K562 (cell line): ENCODE results near the gene ANO2. TPM values are rescaled to one million over a fixed set of nuclear protein-coding genes. Genes with fewer than 3 reads are reported as not detected.

Experiments
- ATAC-seq: fragments of 200-7000 bp; cut with Tn5 transposase; 3 replicates; pipeline ENCODE4 v1.9.1; 2020; ENCODE audit warnings: moderate library complexity
- BruUV-seq: library from RNA; stranded (reverse); fragments of 400-500 nt; replicated peaks from 2 replicates; lab custom pipeline; 2021; lab: Mats Ljungman, UMichigan
- CTCF ChIA-PET: fragments of 300-600 bp; formaldehyde crosslinking; extraction: SDS; loops from one replicate; lab custom pipeline; 2021; ENCODE audit warnings: low intra/inter-chr PET ratio; lab: Yijun Ruan, JAX
- POLR2A ChIA-PET: fragments of 300-600, 350-650 bp; sonication (Branson Sonifier 250); formaldehyde crosslinking; extraction: SDS; loops from one replicate; lab custom pipeline; 2021; ENCODE audit warnings: antibody characterized with exemption, inconsistent platforms; lab: Yijun Ruan, JAX
- DNase-seq, 4 experiments: peaks; one replicate each; pipeline versions ENCODE4 v3.0.0 to v3.0.0-alpha.2; 2011 to 2018; ENCODE audit warnings: low spot score in 3 of 4, mixed read lengths in 3 of 4; ENCODE audit errors: extremely low read depth in 1 of 4
- FAIRE-seq: peaks from 2 replicates; lab custom pipeline; 2011; peaks lifted over from hg19 to GRCh38; lab: Jason Lieb, UNC
- H2AFZ ChIP-seq: 2 replicates; pipeline ENCODE4 v1.6.0; 2011; ENCODE audit warnings: low read depth, low read length, control low read depth, inconsistent platforms
- H3K27ac ChIP-seq: fragments of 200-600 bp; 3 replicates; pipeline ENCODE4 v1.8.0; 2011; ENCODE audit warnings: low read depth, mild to moderate bottlenecking, control low read depth, inconsistent platforms, low read length, moderate library complexity, mixed read lengths; ENCODE audit errors: extremely low read depth
- H3K27me3 ChIP-seq, 2 experiments: fragments of 300-600 bp in 1 of 2; 2 replicates in 1 of 2; 3 replicates in 1 of 2; pipeline versions ENCODE4 v1.6.0 to v1.8.0; 2011; ENCODE audit warnings: inconsistent platforms in 2 of 2, low read length in 2 of 2, mild to moderate bottlenecking in 1 of 2, mixed read lengths in 1 of 2, moderate library complexity in 1 of 2; ENCODE audit not compliant: control insufficient read depth in 2 of 2, insufficient read depth in 2 of 2
- H3K36me3 ChIP-seq: fragments of 300-600 bp; 3 replicates; pipeline ENCODE4 v1.8.0; 2011; ENCODE audit warnings: mild to moderate bottlenecking, low read length, inconsistent platforms; ENCODE audit not compliant: control insufficient read depth, insufficient read depth
- H3K4me1 ChIP-seq, 2 experiments: fragments of 200-600 bp in 1 of 2; replicated peaks in 1 of 2; 2 replicates in 1 of 2; 3 replicates in 1 of 2; pipeline versions ENCODE4 v1.5.1 to v1.8.0; 2011; ENCODE audit warnings: inconsistent platforms in 2 of 2, low read length in 2 of 2, mild to moderate bottlenecking in 1 of 2, mixed read lengths in 1 of 2, moderate library complexity in 1 of 2; ENCODE audit not compliant: control insufficient read depth in 2 of 2, insufficient read depth in 2 of 2
- H3K4me2 ChIP-seq: 2 replicates; pipeline ENCODE4 v1.6.1; 2011; ENCODE audit warnings: low read length, control low read depth, inconsistent platforms, mixed read lengths; ENCODE audit not compliant: insufficient read depth
- H3K4me3 ChIP-seq: fragments of 200-600 bp; sonication (generic), shearing (Covaris generic); 2 replicates; pipeline ENCODE4 v1.5.1; 2016; ENCODE audit warnings: control low read depth, inconsistent platforms
- H3K79me2 ChIP-seq: fragments of 200-600 bp; 3 replicates; pipeline ENCODE4 v1.8.0; 2011; ENCODE audit warnings: low read length, inconsistent platforms; ENCODE audit not compliant: control insufficient read depth, insufficient read depth
- H3K9ac ChIP-seq, 2 experiments: 2 replicates each; pipeline versions ENCODE4 v1.6.0 to v1.6.1; 2011; ENCODE audit warnings: low read depth in 2 of 2, low read length in 2 of 2, control low read depth in 1 of 2, inconsistent platforms in 1 of 2, mild to moderate bottlenecking in 1 of 2, mixed read lengths in 1 of 2; ENCODE audit not compliant: insufficient read depth in 1 of 2
- H3K9me1 ChIP-seq: one replicate; pipeline ENCODE4 v1.6.0; 2011; ENCODE audit warnings: inconsistent platforms, mild to moderate bottlenecking, low read length, moderate library complexity; ENCODE audit not compliant: control insufficient read depth, insufficient read depth
- H3K9me3 ChIP-seq: replicated peaks from 2 replicates; pipeline ENCODE4 v1.5.1; 2011; ENCODE audit warnings: low read depth, low read length, inconsistent platforms; ENCODE audit not compliant: control insufficient read depth, insufficient read depth
- H4K20me1 ChIP-seq: replicated peaks from 2 replicates; pipeline ENCODE4 v1.6.1; 2011; ENCODE audit warnings: low read length, inconsistent platforms, mixed read lengths; ENCODE audit not compliant: control insufficient read depth, insufficient read depth
- ARHGAP35 ChIP-seq: fragments of 450-650 bp; IDR thresholded peaks from 2 replicates; pipeline ENCODE4 v1.6.1; 2018; ENCODE audit not compliant: partially characterized antibody
- ARID2 ChIP-seq: fragments of 450-650 bp; IDR thresholded peaks from 2 replicates; pipeline ENCODE4 v1.6.1; 2017; ENCODE audit warnings: antibody characterized with exemption, mild to moderate bottlenecking
- ELF4 ChIP-seq: fragments of 450-650 bp; formaldehyde crosslinking; IDR thresholded peaks from 2 replicates; pipeline ENCODE4 v1.4.0; 2022; ENCODE audit warnings: missing genetic modification characterization
- HDGF ChIP-seq: fragments of 450-650 bp; IDR thresholded peaks from 2 replicates; pipeline ENCODE4 v1.6.1; 2016
- HLTF ChIP-seq: fragments of 450-650 bp; IDR thresholded peaks from 2 replicates; pipeline ENCODE4 v1.6.1; 2016
- MBD2 ChIP-seq: sonication (generic); IDR thresholded peaks from 2 replicates; pipeline ENCODE4 v1.6.1; 2016; ENCODE audit warnings: low read depth, borderline replicate concordance
- PHF20 ChIP-seq: fragments of 450-650 bp; IDR thresholded peaks from 2 replicates; pipeline ENCODE4 v1.6.1; 2018; ENCODE audit not compliant: partially characterized antibody
- RAD21 ChIP-seq, 2 experiments: fragments of 250-450 bp in 1 of 2; fragments of 450-650 bp in 1 of 2; sonication (Bioruptor Pico) in 1 of 2; formaldehyde crosslinking in 1 of 2; IDR thresholded peaks in 1 of 2; conservative IDR thresholded peaks in 1 of 2; 2 replicates each; pipeline versions ENCODE4 v1.4.0 to v1.8.0; 2020 to 2022; ENCODE audit warnings: mild to moderate bottlenecking in 2 of 2, moderate library complexity in 1 of 2
- SAFB2 ChIP-seq: fragments of 200-400 bp; formaldehyde crosslinking; IDR thresholded peaks from 2 replicates; pipeline ENCODE4 v1.6.1; 2018; ENCODE audit warnings: borderline replicate concordance, low read length, low read depth, moderate library complexity; ENCODE audit not compliant: severe bottlenecking
- SMC3 ChIP-seq: conservative IDR thresholded peaks from 2 replicates; pipeline ENCODE4 v1.6.1; 2011; ENCODE audit warnings: low read depth, low read length, improper control_type of control experiment; ENCODE audit not compliant: insufficient read depth
- STAT5A ChIP-seq: IDR thresholded peaks from 2 replicates; pipeline ENCODE4 v1.6.1; 2012; ENCODE audit warnings: low read length, inconsistent platforms, borderline replicate concordance
- WGBS: fragments of 100-300 bp; shearing (Covaris generic); methylation state at CpG from one replicate; pipeline ENCODE4 v1.1.6; 2016; ENCODE audit warnings: low coverage, mixed read lengths; ENCODE audit not compliant: insufficient coverage; ENCODE audit errors: missing lambda C conversion rate; 5-methylcytosine and 5-hydroxymethylcytosine counted together
- in situ Hi-C: fragments of 300-500 bp; cut with MboI; formaldehyde crosslinking; loops from 4 replicates; pipeline ENCODE4 v1.15.0; 2018; ENCODE audit warnings: inconsistent platforms, mixed read lengths
- intact Hi-C: fragments of 100-400 bp; cut with micrococcal nuclease; formaldehyde crosslinking; loops from 2 replicates; pipeline ENCODE4 v1.14.2; 2022
- polyA plus RNA-seq, 8 experiments: library from polyadenylated mRNA; depleted of rRNA in 4 of 8; stranded (reverse) in 5 of 8; unstranded in 3 of 8; fragments of >200 nt; fragmentation: Nextera tagmentation in 2 of 8; fragmentation: Illumina TruSeq in 1 of 8; extraction: Ambion mirVana in 2 of 8; extraction: Trizol in 1 of 8; gene quantifications; 2 replicates each; pipeline versions ENCODE4 v1.2.1 to v1.2.3, GENCODE V29; 2011 to 2014; ENCODE audit warnings: inconsistent platforms in 1 of 8, missing spikeins in 1 of 8
- total RNA-seq, 7 experiments: library from RNA; depleted of rRNA in 6 of 7; stranded (reverse); fragments of >200 nt in 6 of 7; fragmentation: Illumina TruSeq in 2 of 7; extraction: Trizol in 2 of 7; gene quantifications; 2 replicates each; pipeline versions ENCODE4 v1.2.1 to v1.2.3, GENCODE V29; 2011 to 2021; ENCODE audit warnings: low replicate concordance in 1 of 7
- TF ChIP-seq, protein P1 (sequence below): fragments of 450-650 bp; IDR thresholded peaks from 2 replicates; pipeline ENCODE4 v1.6.1; 2016; ENCODE audit warnings: low read depth, mild to moderate bottlenecking, moderate library complexity
- TF ChIP-seq, protein P2 (sequence below): fragments of 450-650 bp; formaldehyde crosslinking; conservative IDR thresholded peaks from 2 replicates; pipeline ENCODE4 v1.4.0; 2022; ENCODE audit warnings: mild to moderate bottlenecking, missing genetic modification characterization

The ANO2 gene
- total and polyA plus RNA-seq, 9 of the 15 experiments (the other 6 are each of a cell fraction or from before 2014, with no cell fraction given), result 0.64 TPM; not detected in 8

DNA sequence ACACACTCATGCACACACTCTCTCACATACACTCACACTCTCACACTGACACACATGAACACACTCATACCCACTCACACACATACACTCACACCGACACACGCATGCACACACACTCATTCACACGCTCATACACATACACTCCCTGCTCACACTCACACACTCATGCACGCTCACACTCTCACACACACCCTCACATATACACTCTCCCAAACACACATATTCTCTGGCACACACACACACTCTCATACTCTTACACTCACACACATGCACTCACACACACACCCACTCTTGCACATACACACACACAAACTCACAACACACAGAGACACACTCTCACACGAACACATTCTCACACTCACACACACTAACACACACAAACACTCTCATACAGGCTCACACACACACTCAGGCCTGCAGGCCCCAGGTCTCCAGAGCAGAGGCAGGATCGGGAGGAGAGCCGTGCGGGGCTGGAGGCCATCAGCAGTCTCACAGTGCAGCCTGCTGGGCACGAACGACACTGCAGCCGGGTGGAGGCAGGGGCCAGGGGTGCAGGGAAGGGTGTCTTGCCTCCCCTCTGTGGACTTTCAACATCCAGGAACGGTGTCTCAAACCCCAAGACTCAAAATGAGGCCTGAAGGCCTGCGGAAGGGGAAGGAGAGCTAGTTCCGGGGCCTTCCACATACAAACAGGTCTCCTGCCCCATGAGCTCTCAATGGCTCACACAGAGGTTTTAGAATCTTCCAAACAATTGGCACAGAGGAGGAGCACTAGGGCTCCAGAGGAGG lies 148.7 kb downstream of the ANO2 start:
- Histone ChIP-seq H3K4me2 (no peak overlapping the region), H3K27me3 (no peaks in the 10 kb centered on the region; a peak in 1 of 5 replicates), H3K4me3 (no peak overlapping the region), H3K9me3 (no peaks in the 10 kb centered on the region), H3K79me2 (no peaks in the 10 kb centered on the region), H3K4me1 (no peaks in the 10 kb centered on the region), H3K9ac (no peak overlapping the region), H3K27ac (no peak overlapping the region), H3K9me1 (no peaks in the 10 kb centered on the region), H4K20me1 (no peaks in the 10 kb centered on the region), H2AFZ (no peak overlapping the region), H3K36me3 (no peaks in the 10 kb centered on the region)
- BruUV-seq, result no TSS peak
- peak; percentile 32 for FAIRE-seq
- WGBS, result 11% methylated on average over 9 of the region's 14 CpGs
- ChIA-PET POLR2A (no interaction called here), CTCF (no interaction called here)
- peak; percentile 86 for ATAC-seq
- intact Hi-C loops, result no loop called here
- in situ Hi-C loops, result loop anchor here (25.0 kb wide), 1 partner anchor 609 kb away; no protein-coding TSS in a partner anchor
- peak; percentile 37 to 51 (median 46) for DNase-seq
- 0 out of 2 replicates have a peak, but pooled peaks have one; percentile 67 for TF ChIP-seq HDGF
- TF ChIP-seq SAFB2, result no peak
- no peak for TF ChIP-seq STAT5A
- TF ChIP-seq MBD2, result no peak
- peak; percentile 60 for TF ChIP-seq ARID2
- TF ChIP-seq PHF20, result peak; percentile 24
- TF ChIP-seq, protein P1, sequence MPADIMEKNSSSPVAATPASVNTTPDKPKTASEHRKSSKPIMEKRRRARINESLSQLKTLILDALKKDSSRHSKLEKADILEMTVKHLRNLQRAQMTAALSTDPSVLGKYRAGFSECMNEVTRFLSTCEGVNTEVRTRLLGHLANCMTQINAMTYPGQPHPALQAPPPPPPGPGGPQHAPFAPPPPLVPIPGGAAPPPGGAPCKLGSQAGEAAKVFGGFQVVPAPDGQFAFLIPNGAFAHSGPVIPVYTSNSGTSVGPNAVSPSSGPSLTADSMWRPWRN, result no peak
- TF ChIP-seq ELF4, result 0 out of 2 replicates have a peak, but pooled peaks have one; percentile 53
- TF ChIP-seq, protein P2, sequence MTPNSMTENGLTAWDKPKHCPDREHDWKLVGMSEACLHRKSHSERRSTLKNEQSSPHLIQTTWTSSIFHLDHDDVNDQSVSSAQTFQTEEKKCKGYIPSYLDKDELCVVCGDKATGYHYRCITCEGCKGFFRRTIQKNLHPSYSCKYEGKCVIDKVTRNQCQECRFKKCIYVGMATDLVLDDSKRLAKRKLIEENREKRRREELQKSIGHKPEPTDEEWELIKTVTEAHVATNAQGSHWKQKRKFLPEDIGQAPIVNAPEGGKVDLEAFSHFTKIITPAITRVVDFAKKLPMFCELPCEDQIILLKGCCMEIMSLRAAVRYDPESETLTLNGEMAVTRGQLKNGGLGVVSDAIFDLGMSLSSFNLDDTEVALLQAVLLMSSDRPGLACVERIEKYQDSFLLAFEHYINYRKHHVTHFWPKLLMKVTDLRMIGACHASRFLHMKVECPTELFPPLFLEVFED (CRISPR knock-in tag), result 0 out of 2 replicates have a peak, but pooled peaks have one; percentile 36
- TF ChIP-seq ARHGAP35, result peak; percentile 5
- peak; percentile 38 to 69 for TF ChIP-seq RAD21 (CRISPR knock-in tag; conservative IDR thresholded peaks at IDR 0.05 in 1 of 2, IDR thresholded peaks at IDR 0.05 in 1 of 2)
- peak; percentile 64; the same call in 1 of the 2 replicates for TF ChIP-seq HLTF
- peak; percentile 60; the same call in 1 of the 2 replicates for TF ChIP-seq SMC3
